Neural cell (in vitro differentiated cells): ENCODE measurements around the gene ENDOD1. TPM values are rescaled to one million over a fixed set of nuclear protein-coding genes. Genes with fewer than 3 reads are reported as not detected.

Source experiments
- H2AFZ ChIP-seq: fragments of 200-600, 300-800 bp; sonication (generic), shearing (Covaris generic); 2 replicates; pipeline ENCODE4 v1.6.0; 2014; ENCODE audit warnings: low read depth, mild to moderate bottlenecking, antibody characterized with exemption, low read length, moderate library complexity
- H3F3A ChIP-seq: fragments of 200-600 bp; shearing (Covaris generic); 2 replicates; pipeline ENCODE4 v1.6.1; 2016; ENCODE audit warnings: mild to moderate bottlenecking, moderate library complexity, mixed read lengths, antibody characterized with exemption, low read length; ENCODE audit not compliant: insufficient read depth, poor library complexity, severe bottlenecking
- H3K27ac ChIP-seq: fragments of 200-600, 300-800 bp; sonication (generic), shearing (Covaris generic); 2 replicates; pipeline ENCODE4 v1.5.1; 2014; ENCODE audit warnings: mild to moderate bottlenecking, low read length, moderate library complexity
- H3K27me3 ChIP-seq: fragments of 300-800, 200-600 bp; sonication (generic), shearing (Covaris generic); 2 replicates; pipeline ENCODE4 v1.6.0; 2014; ENCODE audit warnings: mild to moderate bottlenecking, low read depth, low read length, moderate library complexity; ENCODE audit not compliant: insufficient read depth
- H3K36me3 ChIP-seq: fragments of 300-800, 200-600 bp; sonication (generic), shearing (Covaris generic); 2 replicates; pipeline ENCODE4 v1.5.1; 2014; ENCODE audit warnings: mild to moderate bottlenecking, antibody characterized with exemption, low read length, moderate library complexity; ENCODE audit not compliant: insufficient read depth
- H3K4me2 ChIP-seq: fragments of 300-800, 200-600 bp; sonication (generic), shearing (Covaris generic); 2 replicates; pipeline ENCODE4 v1.6.0; 2014; ENCODE audit warnings: mild to moderate bottlenecking, low read length
- H3K4me3 ChIP-seq: fragments of 300-800, 200-600 bp; sonication (generic), shearing (Covaris generic); 2 replicates; pipeline ENCODE4 v1.5.1; 2014; ENCODE audit warnings: mild to moderate bottlenecking, low read length, moderate library complexity
- H3K79me2 ChIP-seq: fragments of 200-600 bp; shearing (Covaris generic); replicated peaks from 2 replicates; pipeline ENCODE4 v1.6.0; 2014; ENCODE audit warnings: mild to moderate bottlenecking, low read length, moderate library complexity; ENCODE audit not compliant: insufficient read depth
- H3K9ac ChIP-seq: fragments of 300-800, 200-600 bp; sonication (generic), shearing (Covaris generic); 2 replicates; pipeline ENCODE4 v1.6.1; 2016; ENCODE audit warnings: mild to moderate bottlenecking, low read length, mixed read lengths
- H3K9me2 ChIP-seq: fragments of 200-600 bp; shearing (Covaris generic); 2 replicates; pipeline ENCODE4 v1.6.1; 2016; ENCODE audit warnings: mild to moderate bottlenecking, low read length, mixed read lengths; ENCODE audit not compliant: insufficient read depth
- H3K9me3 ChIP-seq: fragments of 200-600, 300-800 bp; sonication (generic), shearing (Covaris generic); 2 replicates; pipeline ENCODE4 v1.6.1; 2016; ENCODE audit warnings: mild to moderate bottlenecking, mixed run types, low read length, moderate library complexity, mixed read lengths
- H4K20me1 ChIP-seq: fragments of 200-600 bp; shearing (Covaris generic); 2 replicates; pipeline ENCODE4 v1.6.1; 2016; ENCODE audit warnings: mild to moderate bottlenecking, mixed run types; ENCODE audit not compliant: insufficient read depth
- CTCF ChIP-seq: fragments of 450-650 bp; IDR thresholded peaks from 2 replicates; pipeline ENCODE4 v1.5.1; 2014; ENCODE audit warnings: antibody characterized with exemption, mild to moderate bottlenecking, moderate library complexity; ENCODE audit not compliant: poor library complexity, severe bottlenecking
- EP300 ChIP-seq: fragments of 450-650 bp; conservative IDR thresholded peaks from 2 replicates; pipeline ENCODE4 v1.6.1; 2014; ENCODE audit warnings: antibody characterized with exemption, mild to moderate bottlenecking, moderate library complexity; ENCODE audit not compliant: poor library complexity, severe bottlenecking
- EZH2 ChIP-seq: fragments of 200-600, 300-800 bp; shearing (Covaris generic), sonication (generic); IDR thresholded peaks from 2 replicates; pipeline ENCODE4 v1.6.1; 2014; ENCODE audit warnings: antibody characterized with exemption, low read length, borderline replicate concordance, mild to moderate bottlenecking; ENCODE audit not compliant: insufficient read depth, poor library complexity, severe bottlenecking
- MXI1 ChIP-seq: fragments of 450-650 bp; conservative IDR thresholded peaks from 2 replicates; pipeline ENCODE4 v1.6.1; 2014; ENCODE audit warnings: antibody characterized with exemption, mild to moderate bottlenecking; ENCODE audit not compliant: poor library complexity, severe bottlenecking
- POLR2AphosphoS5 ChIP-seq: IDR thresholded peaks from 2 replicates; pipeline ENCODE4 v1.6.1; 2012
- RAD21 ChIP-seq: fragments of 450-650 bp; conservative IDR thresholded peaks from 2 replicates; pipeline ENCODE4 v1.6.1; 2014; ENCODE audit warnings: antibody characterized with exemption, mild to moderate bottlenecking, moderate library complexity
- REST ChIP-seq: IDR thresholded peaks from 2 replicates; pipeline ENCODE4 v1.6.1; 2012; ENCODE audit warnings: borderline replicate concordance
- SMC3 ChIP-seq: fragments of 450-650 bp; conservative IDR thresholded peaks from 2 replicates; pipeline ENCODE4 v1.6.1; 2014; ENCODE audit warnings: antibody characterized with exemption, mild to moderate bottlenecking, moderate library complexity; ENCODE audit not compliant: poor library complexity
- TAF1 ChIP-seq: IDR thresholded peaks from 2 replicates; pipeline ENCODE4 v1.6.1; 2012; ENCODE audit warnings: low read depth
- polyA plus RNA-seq: library from polyadenylated mRNA; depleted of rRNA; stranded (reverse); fragments of >200 nt; gene quantifications from 2 replicates; pipeline ENCODE4 v1.2.3, GENCODE V29; 2014

Gene ENDOD1
- polyA plus RNA-seq, 1 donor from 2014 or later, result 4.9 TPM

- Histone ChIP-seq H3K9me3 (no peaks in the 10 kb centered on the region), H2AFZ (no peak overlapping the region), H3K4me2 (no peak overlapping the region), H3K36me3 (no peaks in the 10 kb centered on the region), H3K9me2 (no peaks in the 10 kb centered on the region), H3K4me3 (no peak overlapping the region), H3K79me2 (no peaks in the 10 kb centered on the region), H3K9ac (no peak overlapping the region), H4K20me1 (no peaks in the 10 kb centered on the region), H3F3A (peaks cover 9% of the 10 kb centered on the region), H3K27me3 (no peaks in the 10 kb centered on the region), H3K27ac (no peak overlapping the region)
- no peak for TF ChIP-seq MXI1
- no peak for TF ChIP-seq POLR2AphosphoS5
- TF ChIP-seq RAD21, result no peak
- no peak for TF ChIP-seq EP300
- no peak for TF ChIP-seq SMC3
- no peak for TF ChIP-seq REST
- no peak for TF ChIP-seq CTCF
- TF ChIP-seq EZH2, result no peak
- no peak for TF ChIP-seq TAF1
These were observed 3.9 kb downstream of the ENDOD1 start for GRCh38 chr11:95093548-95093947.

GRCh38 chr11:95095858-95096587 lies 6.4 kb downstream of the ENDOD1 start:
- Histone ChIP-seq H3K9ac (no peak overlapping the region), H4K20me1 (no peaks in the 10 kb centered on the region), H3F3A (no peaks in the 10 kb centered on the region), H3K9me2 (no peaks in the 10 kb centered on the region), H3K9me3 (no peaks in the 10 kb centered on the region), H3K79me2 (no peaks in the 10 kb centered on the region), H3K4me2 (no peak overlapping the region), H3K27me3 (no peaks in the 10 kb centered on the region), H3K27ac (no peak overlapping the region), H3K36me3 (no peaks in the 10 kb centered on the region), H2AFZ (no peak overlapping the region), H3K4me3 (no peak overlapping the region)
- TF ChIP-seq POLR2AphosphoS5 (no peak), MXI1 (no peak)
